K562 (cell line): ENCODE data around the gene RBMS1. TPM values are rescaled to one million over a fixed set of nuclear protein-coding genes. Genes with fewer than 3 reads are reported as not detected.

ENCODE experiments used
- ATAC-seq: fragments of 200-7000 bp; cut with Tn5 transposase; 3 replicates; pipeline ENCODE4 v1.9.1; 2020; ENCODE audit warnings: moderate library complexity
- BruUV-seq: library from RNA; stranded (reverse); fragments of 400-500 nt; replicated peaks from 2 replicates; lab custom pipeline; 2021; lab: Mats Ljungman, UMichigan
- CTCF ChIA-PET: fragments of 300-600 bp; formaldehyde crosslinking; extraction: SDS; loops from one replicate; lab custom pipeline; 2021; ENCODE audit warnings: low intra/inter-chr PET ratio; lab: Yijun Ruan, JAX
- POLR2A ChIA-PET: fragments of 300-600, 350-650 bp; sonication (Branson Sonifier 250); formaldehyde crosslinking; extraction: SDS; loops from one replicate; lab custom pipeline; 2021; ENCODE audit warnings: antibody characterized with exemption, inconsistent platforms; lab: Yijun Ruan, JAX
- DNase-seq, 4 experiments: peaks; one replicate each; pipeline versions ENCODE4 v3.0.0 to v3.0.0-alpha.2; 2011 to 2018; ENCODE audit warnings: low spot score in 3 of 4, mixed read lengths in 3 of 4; ENCODE audit errors: extremely low read depth in 1 of 4
- FAIRE-seq: peaks from 2 replicates; lab custom pipeline; 2011; peaks lifted over from hg19 to GRCh38; lab: Jason Lieb, UNC
- H2AFZ ChIP-seq: 2 replicates; pipeline ENCODE4 v1.6.0; 2011; ENCODE audit warnings: low read depth, low read length, control low read depth, inconsistent platforms
- H3K27ac ChIP-seq: fragments of 200-600 bp; 3 replicates; pipeline ENCODE4 v1.8.0; 2011; ENCODE audit warnings: low read depth, mild to moderate bottlenecking, control low read depth, inconsistent platforms, low read length, moderate library complexity, mixed read lengths; ENCODE audit errors: extremely low read depth
- H3K27me3 ChIP-seq, 2 experiments: fragments of 300-600 bp in 1 of 2; 2 replicates in 1 of 2; 3 replicates in 1 of 2; pipeline versions ENCODE4 v1.6.0 to v1.8.0; 2011; ENCODE audit warnings: inconsistent platforms in 2 of 2, low read length in 2 of 2, mild to moderate bottlenecking in 1 of 2, mixed read lengths in 1 of 2, moderate library complexity in 1 of 2; ENCODE audit not compliant: control insufficient read depth in 2 of 2, insufficient read depth in 2 of 2
- H3K36me3 ChIP-seq: fragments of 300-600 bp; 3 replicates; pipeline ENCODE4 v1.8.0; 2011; ENCODE audit warnings: mild to moderate bottlenecking, low read length, inconsistent platforms; ENCODE audit not compliant: control insufficient read depth, insufficient read depth
- H3K4me1 ChIP-seq, 2 experiments: fragments of 200-600 bp in 1 of 2; replicated peaks in 1 of 2; 2 replicates in 1 of 2; 3 replicates in 1 of 2; pipeline versions ENCODE4 v1.5.1 to v1.8.0; 2011; ENCODE audit warnings: inconsistent platforms in 2 of 2, low read length in 2 of 2, mild to moderate bottlenecking in 1 of 2, mixed read lengths in 1 of 2, moderate library complexity in 1 of 2; ENCODE audit not compliant: control insufficient read depth in 2 of 2, insufficient read depth in 2 of 2
- H3K4me2 ChIP-seq: 2 replicates; pipeline ENCODE4 v1.6.1; 2011; ENCODE audit warnings: low read length, control low read depth, inconsistent platforms, mixed read lengths; ENCODE audit not compliant: insufficient read depth
- H3K4me3 ChIP-seq: fragments of 200-600 bp; sonication (generic), shearing (Covaris generic); 2 replicates; pipeline ENCODE4 v1.5.1; 2016; ENCODE audit warnings: control low read depth, inconsistent platforms
- H3K79me2 ChIP-seq: fragments of 200-600 bp; 3 replicates; pipeline ENCODE4 v1.8.0; 2011; ENCODE audit warnings: low read length, inconsistent platforms; ENCODE audit not compliant: control insufficient read depth, insufficient read depth
- H3K9ac ChIP-seq, 2 experiments: 2 replicates each; pipeline versions ENCODE4 v1.6.0 to v1.6.1; 2011; ENCODE audit warnings: low read depth in 2 of 2, low read length in 2 of 2, control low read depth in 1 of 2, inconsistent platforms in 1 of 2, mild to moderate bottlenecking in 1 of 2, mixed read lengths in 1 of 2; ENCODE audit not compliant: insufficient read depth in 1 of 2
- H3K9me1 ChIP-seq: one replicate; pipeline ENCODE4 v1.6.0; 2011; ENCODE audit warnings: inconsistent platforms, mild to moderate bottlenecking, low read length, moderate library complexity; ENCODE audit not compliant: control insufficient read depth, insufficient read depth
- H3K9me3 ChIP-seq: replicated peaks from 2 replicates; pipeline ENCODE4 v1.5.1; 2011; ENCODE audit warnings: low read depth, low read length, inconsistent platforms; ENCODE audit not compliant: control insufficient read depth, insufficient read depth
- H4K20me1 ChIP-seq: replicated peaks from 2 replicates; pipeline ENCODE4 v1.6.1; 2011; ENCODE audit warnings: low read length, inconsistent platforms, mixed read lengths; ENCODE audit not compliant: control insufficient read depth, insufficient read depth
- CTBP1 ChIP-seq: fragments of 450-650 bp; IDR thresholded peaks from 2 replicates; pipeline ENCODE4 v1.6.1; 2016; ENCODE audit warnings: borderline replicate concordance
- CTCFL ChIP-seq: IDR thresholded peaks from 2 replicates; pipeline ENCODE4 v1.6.1; 2011; ENCODE audit warnings: borderline replicate concordance, low read depth, mild to moderate bottlenecking, moderate library complexity, low read length; ENCODE audit not compliant: insufficient read depth, poor library complexity, severe bottlenecking
- DDX20 ChIP-seq: fragments of 450-650 bp; IDR thresholded peaks from 2 replicates; pipeline ENCODE4 v1.6.1; 2016; ENCODE audit warnings: missing genetic modification characterization, low read depth, mild to moderate bottlenecking, missing compliant biosample characterization, moderate library complexity
- ELF2 ChIP-seq: fragments of 250-450 bp; sonication (Bioruptor Pico); IDR thresholded peaks from 2 replicates; pipeline ENCODE4 v1.5.0; 2021; ENCODE audit warnings: mild to moderate bottlenecking
- EZH2 ChIP-seq: IDR thresholded peaks from 2 replicates; pipeline ENCODE4 v1.6.1; 2012; ENCODE audit warnings: low read depth, mild to moderate bottlenecking, inconsistent platforms, low read length, borderline replicate concordance
- GTF2F1 ChIP-seq: IDR thresholded peaks from 2 replicates; pipeline ENCODE4 v1.6.1; 2011; ENCODE audit warnings: low read depth, low read length, improper control_type of control experiment
- HDAC2 ChIP-seq: fragments of 450-650 bp; IDR thresholded peaks from 2 replicates; pipeline ENCODE4 v1.6.1; 2016; ENCODE audit warnings: mild to moderate bottlenecking
- ILK ChIP-seq: fragments of 450-650 bp; IDR thresholded peaks from 2 replicates; pipeline ENCODE4 v1.6.1; 2016; ENCODE audit warnings: missing genetic modification characterization, low read depth, mild to moderate bottlenecking, missing compliant biosample characterization, moderate library complexity, borderline replicate concordance
- NCOA6 ChIP-seq: fragments of 450-650 bp; IDR thresholded peaks from 2 replicates; pipeline ENCODE4 v1.6.1; 2017; ENCODE audit warnings: mild to moderate bottlenecking
- PKNOX1 ChIP-seq: fragments of 450-650 bp; IDR thresholded peaks from 2 replicates; pipeline ENCODE4 v1.6.1; 2016
- ZBED1 ChIP-seq: IDR thresholded peaks from 2 replicates; pipeline ENCODE4 v1.6.1; 2014
- ZBTB12 ChIP-seq: fragments of 250-450 bp; sonication (Bioruptor Pico); IDR thresholded peaks from 2 replicates; pipeline ENCODE4 v1.4.0; 2020
- ZKSCAN8 ChIP-seq: fragments of 200-800 bp; sonication (Bioruptor generic); IDR thresholded peaks from 2 replicates; pipeline ENCODE4 v1.6.1; 2016; ENCODE audit warnings: missing genetic modification characterization, missing compliant biosample characterization
- ZNF445 ChIP-seq: fragments of 250-450 bp; sonication (Bioruptor Pico); IDR thresholded peaks from 2 replicates; pipeline ENCODE4 v1.4.0; 2020; ENCODE audit warnings: low read depth, mild to moderate bottlenecking, moderate library complexity
- WGBS: fragments of 100-300 bp; shearing (Covaris generic); methylation state at CpG from one replicate; pipeline ENCODE4 v1.1.6; 2016; ENCODE audit warnings: low coverage, mixed read lengths; ENCODE audit not compliant: insufficient coverage; ENCODE audit errors: missing lambda C conversion rate; 5-methylcytosine and 5-hydroxymethylcytosine counted together
- in situ Hi-C: fragments of 300-500 bp; cut with MboI; formaldehyde crosslinking; loops from 4 replicates; pipeline ENCODE4 v1.15.0; 2018; ENCODE audit warnings: inconsistent platforms, mixed read lengths
- intact Hi-C: fragments of 100-400 bp; cut with micrococcal nuclease; formaldehyde crosslinking; loops from 2 replicates; pipeline ENCODE4 v1.14.2; 2022
- polyA plus RNA-seq, 8 experiments: library from polyadenylated mRNA; depleted of rRNA in 4 of 8; stranded (reverse) in 5 of 8; unstranded in 3 of 8; fragments of >200 nt; fragmentation: Nextera tagmentation in 2 of 8; fragmentation: Illumina TruSeq in 1 of 8; extraction: Ambion mirVana in 2 of 8; extraction: Trizol in 1 of 8; gene quantifications; 2 replicates each; pipeline versions ENCODE4 v1.2.1 to v1.2.3, GENCODE V29; 2011 to 2014; ENCODE audit warnings: inconsistent platforms in 1 of 8, missing spikeins in 1 of 8
- total RNA-seq, 7 experiments: library from RNA; depleted of rRNA in 6 of 7; stranded (reverse); fragments of >200 nt in 6 of 7; fragmentation: Illumina TruSeq in 2 of 7; extraction: Trizol in 2 of 7; gene quantifications; 2 replicates each; pipeline versions ENCODE4 v1.2.1 to v1.2.3, GENCODE V29; 2011 to 2021; ENCODE audit warnings: low replicate concordance in 1 of 7

Gene RBMS1
- total and polyA plus RNA-seq, 9 of the 15 experiments (the other 6 are each of a cell fraction or from before 2014, with no cell fraction given), result 0.04 to 0.31 (median 0.09) TPM; not detected in 6

GRCh38 chr2:160515120-160515519 lies 21.5 kb upstream of the RBMS1 start:
- Histone ChIP-seq H2AFZ (no peak overlapping the region), H3K4me2 (no peak overlapping the region), H3K36me3 (no peaks in the 10 kb centered on the region), H3K27ac (no peak overlapping the region), H3K27me3 (no peaks in the 10 kb centered on the region), H3K4me3 (no peak overlapping the region), H3K9me3 (no peaks in the 10 kb centered on the region), H3K9me1 (no peaks in the 10 kb centered on the region), H3K4me1 (no peaks in the 10 kb centered on the region), H3K79me2 (no peaks in the 10 kb centered on the region), H4K20me1 (no peaks in the 10 kb centered on the region), H3K9ac (no peak overlapping the region)
- WGBS, result 0% methylated on average over 1 of the region's 1 CpG
- intact Hi-C loops, result no loop called here
- TF ChIP-seq PKNOX1 (no peak), GTF2F1 (no peak), CTBP1 (no peak), ILK (no peak)
- no peak for ATAC-seq
- no peak for FAIRE-seq
- CTCF ChIA-PET, result no interaction called here
- no TSS peak for BruUV-seq
- DNase-seq, result no peak
- POLR2A ChIA-PET, result no interaction called here
- in situ Hi-C loops, result no loop called here

GRCh38 chr2:160513120-160513519 lies 19.5 kb upstream of the RBMS1 start:
- CTCF ChIA-PET, result no interaction called here
- H3K27me3 ChIP-seq, result no peaks in the 10 kb centered on the region
- in situ Hi-C loops, result no loop called here
- WGBS, result 0% methylated on average over 4 of the region's 4 CpGs
- no peak overlapping the region for H2AFZ ChIP-seq
- H3K27ac ChIP-seq, result no peak overlapping the region
- POLR2A ChIA-PET, result no interaction called here
- DNase-seq (no peak), FAIRE-seq (no peak), ATAC-seq (no peak)
- no peaks in the 10 kb centered on the region for H3K4me1 ChIP-seq
- no TSS peak for BruUV-seq
- intact Hi-C loops, result no loop called here
- no peak overlapping the region for H3K4me3 ChIP-seq
- no peaks in the 10 kb centered on the region for H3K36me3 ChIP-seq
- H3K9ac ChIP-seq, result no peak overlapping the region
- no peak overlapping the region for H3K4me2 ChIP-seq
- no peaks in the 10 kb centered on the region for H4K20me1 ChIP-seq
- no peaks in the 10 kb centered on the region for H3K9me3 ChIP-seq
- no peaks in the 10 kb centered on the region for H3K79me2 ChIP-seq
- H3K9me1 ChIP-seq, result no peaks in the 10 kb centered on the region
- no peak for TF ChIP-seq NCOA6
- no peak for TF ChIP-seq ZBTB12 (CRISPR knock-in tag)
- TF ChIP-seq DDX20 (tag), result no peak
- TF ChIP-seq ZNF445 (CRISPR knock-in tag), result no peak
- no peak for TF ChIP-seq ELF2 (CRISPR knock-in tag)
- TF ChIP-seq EZH2, result no peak
- no peak for TF ChIP-seq ZKSCAN8 (CRISPR knock-in tag)
- TF ChIP-seq ZBED1, result no peak
- TF ChIP-seq HDAC2, result no peak
- no peak for TF ChIP-seq CTCFL
